H1 (cell line): ENCODE data around the gene ACSL4.

Experiments
- ATF2 ChIP-seq: IDR thresholded peaks from 2 replicates; pipeline ENCODE4 v1.6.1; 2012; ENCODE audit warnings: low read length, inconsistent platforms
- CBX5 ChIP-seq: fragments of 300-800, 300-1000 bp; sonication (generic); IDR thresholded peaks from 2 replicates; pipeline ENCODE4 v1.7.1; 2016; ENCODE audit warnings: antibody characterized with exemption, low read length, low read depth
- CREB1 ChIP-seq: IDR thresholded peaks from 2 replicates; pipeline ENCODE4 v1.6.1; 2012; ENCODE audit warnings: inconsistent platforms
- CTCF ChIP-seq, 3 experiments: IDR thresholded peaks; 1 replicate in 2 of 3; 2 replicates in 1 of 3; pipeline versions ENCODE4 v1.5.1 to v1.6.1; 2011; ENCODE audit warnings: low read length in 3 of 3, mild to moderate bottlenecking in 3 of 3, inconsistent platforms in 2 of 3, low read depth in 1 of 3, moderate library complexity in 1 of 3; ENCODE audit not compliant: insufficient read depth in 1 of 3; ENCODE audit errors: control extremely low read depth in 1 of 3
- EGR1 ChIP-seq: IDR thresholded peaks from 2 replicates; pipeline ENCODE4 v1.6.1; 2011; ENCODE audit warnings: low read depth, low read length, borderline replicate concordance
- EZH2 ChIP-seq: fragments of 200-600 bp; sonication (generic); IDR thresholded peaks from 2 replicates; pipeline ENCODE4 v1.7.1; 2012; ENCODE audit warnings: low read depth, mild to moderate bottlenecking, moderate library complexity, low read length, inconsistent platforms; ENCODE audit not compliant: severe bottlenecking
- FOSL1 ChIP-seq: IDR thresholded peaks from 2 replicates; pipeline ENCODE4 v1.6.1; 2011; ENCODE audit warnings: mild to moderate bottlenecking, low read depth, low read length, moderate library complexity; ENCODE audit not compliant: insufficient read depth
- POLR2A ChIP-seq, 2 experiments: IDR thresholded peaks; 1 replicate in 1 of 2; 2 replicates in 1 of 2; pipeline ENCODE4 v1.6.1; 2011; ENCODE audit warnings: low read depth in 2 of 2, low read length in 2 of 2, mild to moderate bottlenecking in 2 of 2; ENCODE audit errors: control extremely low read depth in 1 of 2
- POLR2AphosphoS5 ChIP-seq: IDR thresholded peaks from 2 replicates; pipeline ENCODE4 v1.6.1; 2011; ENCODE audit warnings: low read depth, low read length
- RAD21 ChIP-seq, 2 experiments: IDR thresholded peaks in 1 of 2; conservative IDR thresholded peaks in 1 of 2; 2 replicates each; pipeline ENCODE4 v1.6.1; 2011; ENCODE audit warnings: low read depth in 2 of 2, low read length in 2 of 2, improper control_type of control experiment in 1 of 2, inconsistent platforms in 1 of 2, mild to moderate bottlenecking in 1 of 2, moderate library complexity in 1 of 2
- SP1 ChIP-seq: IDR thresholded peaks from 2 replicates; pipeline ENCODE4 v1.6.1; 2011; ENCODE audit warnings: low read depth, low read length
- TAF1 ChIP-seq: IDR thresholded peaks from 2 replicates; pipeline ENCODE4 v1.6.1; 2011; ENCODE audit warnings: mild to moderate bottlenecking, low read depth, low read length
- USF2 ChIP-seq: IDR thresholded peaks from 2 replicates; pipeline ENCODE4 v1.6.1; 2011; ENCODE audit warnings: low read length, improper control_type of control experiment

GRCh38 chrX:109707720-109708119, 25.3 kb downstream of the ACSL4 start:
- TF ChIP-seq TAF1: no peak
- TF ChIP-seq POLR2A (IDR thresholded peaks at IDR 0.05; ENCODE audit: control extremely low read depth in 1 of 2, low read depth in 2 of 2, low read length in 2 of 2): no peak
- TF ChIP-seq SP1: no peak
- TF ChIP-seq CTCF (IDR thresholded peaks at IDR 0.05; ENCODE audit: control extremely low read depth in 1 of 3, insufficient read depth in 1 of 3, low read depth in 1 of 3, low read length in 3 of 3): no peak
- TF ChIP-seq USF2: no peak
- TF ChIP-seq POLR2AphosphoS5: no peak
- TF ChIP-seq CREB1: no peak
- TF ChIP-seq RAD21 (IDR thresholded peaks at IDR 0.05 in 1 of 2, conservative IDR thresholded peaks at IDR 0.05 in 1 of 2; ENCODE audit: low read depth in 2 of 2, low read length in 2 of 2): no peak
- TF ChIP-seq ATF2: no peak
- TF ChIP-seq EZH2: no peak
- no peak for TF ChIP-seq FOSL1
- TF ChIP-seq EGR1: no peak
- no peak for TF ChIP-seq CBX5
